WERI-Rb-1 (cell line): ENCODE measurements around the gene TSPAN14.

Experiments
- DNase-seq: peaks from one replicate; pipeline ENCODE4 v3.0.0-alpha.2; 2020
- H3K27ac ChIP-seq: fragments of 250-450 bp; sonication (Bioruptor Pico); 2 replicates; pipeline ENCODE4 v1.5.1; 2020; ENCODE audit warnings: mild to moderate bottlenecking, moderate library complexity
- H3K27me3 ChIP-seq: fragments of 250-450 bp; sonication (Bioruptor Pico); 2 replicates; pipeline ENCODE4 v1.5.1; 2021; ENCODE audit warnings: mild to moderate bottlenecking, low read depth, moderate library complexity; ENCODE audit not compliant: insufficient read depth, severe bottlenecking
- H3K36me3 ChIP-seq: fragments of 250-450 bp; sonication (Bioruptor Pico); 2 replicates; pipeline ENCODE4 v1.5.1; 2020; ENCODE audit warnings: mild to moderate bottlenecking, moderate library complexity
- H3K4me3 ChIP-seq: 2 replicates; pipeline ENCODE4 v1.5.1; 2011; ENCODE audit warnings: low read depth, mild to moderate bottlenecking, control low read depth, low read length
- H3K9me3 ChIP-seq: fragments of 250-450 bp; sonication (Bioruptor Pico); 2 replicates; pipeline ENCODE4 v1.5.1; 2021; ENCODE audit warnings: mild to moderate bottlenecking, moderate library complexity; ENCODE audit not compliant: severe bottlenecking
- TF ChIP-seq, protein P1 (sequence below): IDR thresholded peaks from 2 replicates; pipeline ENCODE4 v1.5.1; 2011; ENCODE audit warnings: low read depth, mild to moderate bottlenecking, control low read depth, inconsistent platforms, low read length

The TSPAN14 gene

DNA sequence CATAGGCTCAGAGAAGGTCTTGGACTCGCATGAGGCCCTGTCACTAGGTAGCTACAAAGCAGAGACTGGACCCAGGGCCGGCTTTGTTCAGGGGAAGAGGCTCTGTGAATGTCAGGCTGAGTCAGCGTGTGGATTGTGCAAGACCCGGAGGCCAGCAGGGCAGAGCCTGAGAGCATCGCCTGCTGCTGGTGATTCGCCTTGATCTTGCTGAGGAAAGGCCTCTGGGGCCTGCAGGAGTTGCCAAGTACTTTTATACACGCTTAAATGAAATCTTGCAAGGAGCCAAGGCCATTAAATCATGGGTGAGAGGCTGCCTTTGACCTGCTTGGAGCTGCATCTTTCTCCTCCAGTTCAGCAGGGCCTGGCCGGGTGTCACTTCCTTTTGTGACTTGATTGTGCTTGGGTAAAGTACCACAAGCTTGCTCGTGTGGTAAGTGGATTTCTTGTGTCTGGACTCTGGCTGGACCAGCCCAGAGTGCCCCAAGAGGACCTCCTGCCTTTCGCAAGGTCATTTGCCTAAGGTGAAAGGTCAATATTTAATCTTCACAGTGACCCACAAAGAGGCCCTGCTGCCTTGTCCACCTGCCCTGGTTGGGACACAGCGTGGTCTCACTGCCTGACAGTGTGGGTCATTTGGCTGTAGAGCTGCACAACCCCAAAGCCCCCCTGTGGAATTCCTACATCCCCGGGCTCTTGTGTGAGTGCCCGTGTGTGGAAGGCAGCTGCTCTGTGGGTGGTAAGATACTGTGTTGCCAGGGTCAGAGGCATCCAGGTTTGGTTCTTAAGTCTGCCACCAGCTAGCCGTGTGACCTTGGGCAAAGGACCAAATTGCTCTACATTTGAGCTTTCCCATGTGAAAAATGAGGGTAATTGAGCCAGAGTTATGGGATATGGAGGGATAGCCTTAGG lies 45.0 kb downstream of the TSPAN14 start:
- Histone ChIP-seq H3K27ac (peak overlapping the region; percentile 58), H3K27me3 (no peaks in the 10 kb centered on the region), H3K36me3 (peaks cover 27% of the 10 kb centered on the region), H3K9me3 (no peaks in the 10 kb centered on the region), H3K4me3 (no peak overlapping the region)
- TF ChIP-seq, protein P1, sequence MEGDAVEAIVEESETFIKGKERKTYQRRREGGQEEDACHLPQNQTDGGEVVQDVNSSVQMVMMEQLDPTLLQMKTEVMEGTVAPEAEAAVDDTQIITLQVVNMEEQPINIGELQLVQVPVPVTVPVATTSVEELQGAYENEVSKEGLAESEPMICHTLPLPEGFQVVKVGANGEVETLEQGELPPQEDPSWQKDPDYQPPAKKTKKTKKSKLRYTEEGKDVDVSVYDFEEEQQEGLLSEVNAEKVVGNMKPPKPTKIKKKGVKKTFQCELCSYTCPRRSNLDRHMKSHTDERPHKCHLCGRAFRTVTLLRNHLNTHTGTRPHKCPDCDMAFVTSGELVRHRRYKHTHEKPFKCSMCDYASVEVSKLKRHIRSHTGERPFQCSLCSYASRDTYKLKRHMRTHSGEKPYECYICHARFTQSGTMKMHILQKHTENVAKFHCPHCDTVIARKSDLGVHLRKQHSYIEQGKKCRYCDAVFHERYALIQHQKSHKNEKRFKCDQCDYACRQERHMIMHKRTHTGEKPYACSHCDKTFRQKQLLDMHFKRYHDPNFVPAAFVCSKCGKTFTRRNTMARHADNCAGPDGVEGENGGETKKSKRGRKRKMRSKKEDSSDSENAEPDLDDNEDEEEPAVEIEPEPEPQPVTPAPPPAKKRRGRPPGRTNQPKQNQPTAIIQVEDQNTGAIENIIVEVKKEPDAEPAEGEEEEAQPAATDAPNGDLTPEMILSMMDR: no peak
- DNase-seq: peak; percentile 46

DNA sequence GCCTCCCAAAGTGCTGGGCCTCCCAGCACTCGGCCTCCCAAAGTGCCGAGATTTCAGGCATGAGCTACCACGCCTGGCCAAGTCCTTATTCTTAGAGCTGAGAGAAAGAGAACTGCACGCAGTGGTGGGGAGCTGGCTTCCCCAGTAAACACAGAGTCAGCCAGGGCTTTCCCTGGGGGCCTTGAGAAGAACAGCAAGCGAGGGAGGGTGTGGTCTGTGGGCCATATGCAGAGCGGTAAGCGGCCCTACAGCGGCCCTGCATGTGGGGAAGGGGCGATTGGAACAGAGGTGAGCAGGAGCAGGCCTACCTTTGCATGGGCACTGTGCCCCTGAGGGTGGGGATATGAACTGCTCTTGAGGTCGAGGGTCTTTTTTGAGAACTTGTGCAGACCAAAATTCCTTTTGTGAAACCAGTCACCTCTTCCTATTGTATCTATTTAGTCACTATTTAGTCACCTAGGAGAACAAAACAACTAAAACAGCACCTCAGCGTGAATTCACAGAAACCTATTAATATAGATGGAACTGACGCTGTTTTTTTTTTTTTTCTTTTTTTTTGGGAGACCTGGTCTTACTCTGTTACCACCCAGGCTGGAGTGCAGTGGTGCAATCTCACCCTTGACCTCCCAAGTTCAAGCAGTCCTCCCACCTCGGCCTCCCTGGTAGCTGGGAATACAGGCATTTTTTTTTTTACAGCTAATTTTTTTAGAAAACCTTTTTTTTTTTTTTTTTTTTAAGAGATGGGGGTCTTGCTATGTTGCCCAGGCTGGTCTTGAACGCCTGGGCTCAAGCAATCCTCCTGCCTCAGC lies 46.7 kb downstream of the TSPAN14 start:
- H3K9me3 ChIP-seq: no peaks in the 10 kb centered on the region
- no peak overlapping the region for H3K4me3 ChIP-seq
- TF ChIP-seq, protein P1: no peak
- peak overlapping the region; percentile 25 for H3K27ac ChIP-seq
- DNase-seq: no peak
- H3K36me3 ChIP-seq: peaks cover 10% of the 10 kb centered on the region
- H3K27me3 ChIP-seq: no peaks in the 10 kb centered on the region

DNA sequence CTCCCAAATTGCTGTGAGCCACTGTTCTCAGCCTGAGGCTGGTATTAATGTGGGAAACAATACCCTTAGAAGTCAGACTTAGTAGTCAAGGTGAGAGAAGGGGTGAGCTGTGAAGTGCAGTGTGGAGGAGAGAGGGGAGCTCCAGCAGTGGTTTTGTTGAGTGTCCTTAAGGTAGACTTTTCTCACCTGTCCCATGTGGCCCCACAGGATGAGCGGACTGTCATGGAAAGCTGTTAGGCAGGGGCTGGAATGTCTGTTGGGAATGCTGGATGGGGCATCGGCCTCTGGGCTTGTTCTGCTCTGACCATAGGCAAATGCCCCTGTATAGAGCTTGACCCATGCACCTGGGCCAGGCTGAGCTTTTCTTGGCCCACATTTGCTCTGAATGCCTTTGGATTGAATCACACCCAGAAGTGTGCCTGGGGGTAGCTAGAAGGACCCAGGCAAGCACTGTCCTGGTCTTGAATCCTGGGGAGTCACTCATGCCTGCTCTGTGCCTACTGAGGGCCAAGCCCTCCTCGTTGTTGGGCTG lies 47.3 kb downstream of the TSPAN14 start:
- Histone ChIP-seq H3K27me3 (no peaks in the 10 kb centered on the region), H3K27ac (no peak overlapping the region), H3K9me3 (no peaks in the 10 kb centered on the region), H3K36me3 (peaks cover 10% of the 10 kb centered on the region), H3K4me3 (no peak overlapping the region)
- DNase-seq: no peak
- TF ChIP-seq, protein P1: no peak

DNA sequence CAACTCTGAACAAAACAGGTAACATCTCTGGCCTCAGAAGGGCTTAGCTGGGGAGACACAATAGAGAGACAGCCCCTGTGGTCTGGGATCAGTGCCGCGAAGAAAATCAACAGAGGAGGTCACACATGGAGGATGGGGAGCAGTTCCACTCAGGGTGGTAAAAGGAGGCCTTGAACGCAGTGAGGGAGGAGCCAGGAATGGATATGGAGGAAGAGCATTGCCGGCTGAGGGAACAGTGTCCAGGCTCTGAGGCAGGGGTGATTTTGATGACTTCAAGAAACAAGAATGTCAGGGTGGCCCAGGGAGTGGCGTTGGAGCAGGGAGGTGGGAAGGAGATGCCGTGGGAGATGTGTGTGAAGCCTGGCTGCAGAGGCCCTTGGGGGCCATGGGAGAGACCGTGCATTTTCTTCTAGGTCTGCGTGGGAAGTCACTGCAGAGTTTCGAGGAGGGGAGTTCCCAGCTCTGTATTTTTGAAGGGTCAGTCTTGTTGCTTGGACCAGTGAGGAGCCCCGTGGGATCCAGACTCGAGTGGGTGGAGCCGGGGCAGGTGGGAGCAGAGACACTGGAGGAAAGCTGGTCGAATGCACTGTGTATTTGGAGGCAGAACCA lies 47.9 kb downstream of the TSPAN14 start:
- Histone ChIP-seq H3K27me3 (no peaks in the 10 kb centered on the region), H3K4me3 (no peak overlapping the region), H3K27ac (no peak overlapping the region), H3K36me3 (peaks cover 15% of the 10 kb centered on the region), H3K9me3 (no peaks in the 10 kb centered on the region)
- TF ChIP-seq, protein P1: no peak
- DNase-seq: no peak

DNA sequence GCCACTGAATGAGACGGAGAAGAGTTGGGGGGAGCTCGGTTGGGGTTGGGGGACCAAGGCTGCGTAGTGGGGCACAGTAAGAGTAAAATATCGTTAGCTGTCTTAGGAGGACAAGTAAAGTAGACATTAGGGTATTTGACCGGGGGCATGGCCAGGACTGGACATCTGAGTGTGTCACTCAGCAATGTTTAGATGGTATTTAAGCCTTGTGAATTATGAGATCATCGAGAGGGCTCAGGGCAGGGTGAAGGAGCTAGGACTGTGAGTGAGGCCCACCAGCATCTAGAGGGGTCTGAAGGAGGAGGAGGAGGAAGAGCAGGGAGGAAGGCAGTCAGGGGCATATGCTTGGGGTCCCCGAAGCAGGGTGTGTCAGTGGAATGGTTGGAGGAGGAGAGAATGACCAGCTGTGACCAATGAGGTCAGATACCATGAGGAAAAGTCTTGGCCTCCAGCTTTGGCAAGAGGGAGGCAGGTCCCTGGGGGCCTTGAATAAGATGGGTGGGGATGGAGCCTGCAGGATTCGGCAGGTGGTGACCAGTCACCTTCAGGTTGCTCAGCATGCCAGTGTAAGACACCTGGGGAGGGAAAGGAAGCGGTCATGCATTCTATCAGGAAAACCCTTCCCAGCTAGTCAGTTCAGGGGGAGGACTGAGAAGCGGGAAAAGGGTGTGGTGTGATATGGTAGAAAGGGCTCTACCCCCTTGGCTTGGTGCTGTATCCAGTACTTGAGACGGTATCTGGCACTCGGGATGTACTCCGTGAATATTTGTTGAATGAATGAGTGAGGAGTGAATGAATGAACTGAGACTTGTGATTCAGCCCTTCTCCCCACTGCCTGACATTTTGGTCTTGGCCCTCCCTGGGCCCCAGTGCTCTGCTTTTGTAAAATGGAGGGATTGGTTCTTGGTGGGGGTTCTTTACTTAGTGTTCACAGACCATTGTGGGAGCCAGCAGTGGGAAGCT lies 48.8 kb downstream of the TSPAN14 start:
- Histone ChIP-seq H3K4me3 (no peak overlapping the region), H3K27ac (no peak overlapping the region), H3K9me3 (no peaks in the 10 kb centered on the region), H3K36me3 (peaks cover 15% of the 10 kb centered on the region), H3K27me3 (no peaks in the 10 kb centered on the region)
- TF ChIP-seq, protein P1: no peak
- DNase-seq: no peak
